A549 (cell line): ENCODE data around the gene MYH15. TPM values are rescaled to one million over a fixed set of nuclear protein-coding genes. Genes with fewer than 3 reads are reported as not detected.

Source experiments
- ATAC-seq, 2 experiments: fragments of 200-7000 bp in 1 of 2; fragments of >200 bp in 1 of 2; cut with Nextera tagmentation in 1 of 2; cut with Tn5 transposase in 1 of 2; 3 replicates each; pipeline versions ENCODE4 v1.8.0 to v1.9.1; 2018 to 2020; ENCODE audit warnings: mild to moderate bottlenecking in 1 of 2, moderate library complexity in 1 of 2
- CTCF ChIA-PET: fragments of 300-600 bp; sonication (Branson Sonifier 250); formaldehyde crosslinking; extraction: SDS; loops from one replicate; lab custom pipeline; 2021; ENCODE audit warnings: antibody characterized with exemption, inconsistent platforms; lab: Yijun Ruan, JAX
- POLR2A ChIA-PET: fragments of 350-600 bp; formaldehyde crosslinking; extraction: SDS; loops from one replicate; lab custom pipeline; 2021; ENCODE audit warnings: antibody characterized with exemption, inconsistent platforms; lab: Yijun Ruan, JAX
- DNase-seq, 2 experiments: peaks; one replicate each; pipeline versions ENCODE4 v3.0.0 to v3.0.0-alpha.2; 2011 to 2016; ENCODE audit warnings: low read depth in 1 of 2, low spot score in 1 of 2
- FAIRE-seq: peaks from 2 replicates; lab custom pipeline; 2011; peaks lifted over from hg19 to GRCh38; lab: Jason Lieb, UNC
- H3K27ac ChIP-seq, 2 experiments: fragments of >200 bp; sonication (Bioruptor Twin); formaldehyde crosslinking; 3 replicates each; pipeline ENCODE4 v1.5.1; 2016 to 2017
- H3K4me1 ChIP-seq: fragments of >200 bp; sonication (Bioruptor Twin); formaldehyde crosslinking; 3 replicates; pipeline ENCODE4 v1.6.1; 2016
- H3K4me2 ChIP-seq: fragments of >200 bp; sonication (Bioruptor Twin); formaldehyde crosslinking; 3 replicates; pipeline ENCODE4 v1.6.1; 2016
- H3K4me3 ChIP-seq: fragments of >200 bp; sonication (Bioruptor Twin); formaldehyde crosslinking; 3 replicates; pipeline ENCODE4 v1.5.1; 2016
- H3K9me3 ChIP-seq: fragments of >200 bp; sonication (Bioruptor Twin); formaldehyde crosslinking; 3 replicates; pipeline ENCODE4 v1.6.1; 2016
- ATOH8 ChIP-seq: fragments of 250-450 bp; sonication (Bioruptor Pico); IDR thresholded peaks from 2 replicates; pipeline ENCODE4 v1.5.0; 2020; ENCODE audit warnings: low read depth, mild to moderate bottlenecking, moderate library complexity
- BHLHE40 ChIP-seq: IDR thresholded peaks from 2 replicates; pipeline ENCODE4 v1.6.1; 2012; ENCODE audit warnings: low read depth, low read length, inconsistent platforms
- ELK1 ChIP-seq: fragments of 150-350 bp; IDR thresholded peaks from 2 replicates; pipeline ENCODE4 v1.6.1; 2014; ENCODE audit warnings: low read depth, mild to moderate bottlenecking, low read length
- ESRRA ChIP-seq: fragments of 150-350 bp; IDR thresholded peaks from 2 replicates; pipeline ENCODE4 v1.6.1; 2014; ENCODE audit warnings: mild to moderate bottlenecking, low read length, borderline replicate concordance
- HEYL ChIP-seq: fragments of 250-450 bp; sonication (Bioruptor Pico); IDR thresholded peaks from 2 replicates; pipeline ENCODE4 v1.8.0; 2021; ENCODE audit warnings: mild to moderate bottlenecking, moderate library complexity
- HOXB13 ChIP-seq: fragments of 250-450 bp; sonication (Bioruptor Pico); IDR thresholded peaks from 2 replicates; pipeline ENCODE4 v1.5.0; 2020; ENCODE audit warnings: low read depth, mild to moderate bottlenecking, moderate library complexity
- HOXB5 ChIP-seq: fragments of 250-450 bp; sonication (Bioruptor Pico); IDR thresholded peaks from 2 replicates; pipeline ENCODE4 v1.5.0; 2020; ENCODE audit warnings: mild to moderate bottlenecking, moderate library complexity
- JUNB ChIP-seq: fragments of >200 bp; sonication (Bioruptor Twin); formaldehyde crosslinking; IDR thresholded peaks from 2 replicates; pipeline ENCODE4 v1.6.1; 2016
- KDM1A ChIP-seq: fragments of 200-600 bp; sonication (generic); IDR thresholded peaks from 2 replicates; pipeline ENCODE4 v1.6.1; 2016; ENCODE audit warnings: low read depth, mild to moderate bottlenecking
- MAFK ChIP-seq: fragments of 450-650 bp; IDR thresholded peaks from 2 replicates; pipeline ENCODE4 v1.6.1; 2014; ENCODE audit not compliant: partially characterized antibody
- MAZ ChIP-seq: fragments of 150-350 bp; IDR thresholded peaks from 2 replicates; pipeline ENCODE4 v1.6.1; 2014; ENCODE audit warnings: antibody characterized with exemption, low read depth, low read length, borderline replicate concordance
- PBX3 ChIP-seq: IDR thresholded peaks from 2 replicates; pipeline ENCODE4 v1.6.1; 2012
- PHF8 ChIP-seq: fragments of 200-600 bp; sonication (generic); IDR thresholded peaks from 2 replicates; pipeline ENCODE4 v1.6.1; 2016; ENCODE audit warnings: low read depth, mild to moderate bottlenecking, antibody characterized with exemption, moderate library complexity, borderline replicate concordance
- RAD21 ChIP-seq, 2 experiments: fragments of >200 bp in 1 of 2; sonication (Bioruptor Twin) in 1 of 2; formaldehyde crosslinking in 1 of 2; IDR thresholded peaks in 1 of 2; conservative IDR thresholded peaks in 1 of 2; 2 replicates in 1 of 2; 3 replicates in 1 of 2; pipeline ENCODE4 v1.6.1; 2012 to 2018; ENCODE audit warnings: inconsistent platforms in 1 of 2
- REST ChIP-seq: fragments of 200-600 bp; sonication (generic); IDR thresholded peaks from 2 replicates; pipeline ENCODE4 v1.6.1; 2016; ENCODE audit warnings: antibody characterized with exemption, mild to moderate bottlenecking, moderate library complexity
- SMC3 ChIP-seq: fragments of >200 bp; sonication (Bioruptor Twin); formaldehyde crosslinking; IDR thresholded peaks from 3 replicates; pipeline ENCODE4 v1.6.1; 2018; ENCODE audit warnings: inconsistent platforms
- TP53 ChIP-seq: fragments of 250-450 bp; sonication (Bioruptor Pico); IDR thresholded peaks from 2 replicates; pipeline ENCODE4 v1.5.0; 2021; ENCODE audit warnings: mild to moderate bottlenecking, moderate library complexity
- ZC3H11A ChIP-seq: fragments of 450-650 bp; IDR thresholded peaks from 2 replicates; pipeline ENCODE4 v1.6.1; 2014; ENCODE audit warnings: antibody characterized with exemption, mild to moderate bottlenecking
- WGBS: methylation state at CpG from one replicate; pipeline ENCODE4 v1.1.6; 2017; ENCODE audit errors: missing lambda C conversion rate; 5-methylcytosine and 5-hydroxymethylcytosine counted together
- polyA plus RNA-seq, 4 experiments: library from polyadenylated mRNA; depleted of rRNA in 3 of 4; stranded (reverse); fragments of >200 nt; fragmentation: RNase III in 1 of 4; extraction: RNeasy Plus Mini Kit Qiagen cat#74134 plus additional on column Dnase treatment in 1 of 4; gene quantifications; 2 replicates in 3 of 4; 3 replicates in 1 of 4; pipeline ENCODE4 v1.2.3, GENCODE V29; 2011 to 2017

MYH15 gene
- polyA plus RNA-seq, 2 of the 4 experiments (the other 2 are of a cell fraction), result 0.39 to 1.7 TPM

GRCh38 chr3:108394563-108394962 lies 115.8 kb downstream of the MYH15 start:
- no peak for ATAC-seq
- Histone ChIP-seq H3K9me3 (no peaks in the 10 kb centered on the region), H3K4me3 (no peak overlapping the region), H3K27ac (no peak overlapping the region), H3K4me1 (peaks cover 8% of the 10 kb centered on the region; the same call in 1 of the 3 replicates), H3K4me2 (no peak overlapping the region)
- 40% methylated on average over 3 of the region's 3 CpGs for WGBS
- no peak for TF ChIP-seq ELK1
- no peak for TF ChIP-seq MAZ
- no peak for TF ChIP-seq HOXB5
- no peak for TF ChIP-seq JUNB
- no peak for TF ChIP-seq PBX3
- no peak for TF ChIP-seq ZC3H11A
- TF ChIP-seq HEYL, result no peak
- TF ChIP-seq MAFK, result no peak
- no peak for TF ChIP-seq REST
- no peak for TF ChIP-seq SMC3
- TF ChIP-seq RAD21 (conservative IDR thresholded peaks at IDR 0.05 in 1 of 2, IDR thresholded peaks at IDR 0.05 in 1 of 2), result no peak
- TF ChIP-seq TP53 (CRISPR knock-in tag), result no peak
- ChIA-PET POLR2A (no interaction called here), CTCF (no interaction called here)
- no peak for DNase-seq
- no peak for FAIRE-seq

- DNase-seq (no peak), FAIRE-seq (no peak), ATAC-seq (no peak)
- Histone ChIP-seq H3K4me1 (peaks cover 8% of the 10 kb centered on the region; the same call in 1 of the 3 replicates), H3K4me2 (no peak overlapping the region), H3K4me3 (no peak overlapping the region), H3K27ac (no peak overlapping the region), H3K9me3 (no peaks in the 10 kb centered on the region)
- WGBS, result 63% methylated on average over 2 of the region's 2 CpGs
- POLR2A ChIA-PET, result no interaction called here
- TF ChIP-seq PHF8 (no peak), ATOH8 (CRISPR knock-in tag) (no peak), BHLHE40 (no peak), TP53 (CRISPR knock-in tag) (no peak), HOXB13 (CRISPR knock-in tag) (no peak), SMC3 (no peak), KDM1A (no peak), MAFK (no peak), ESRRA (no peak)
- CTCF ChIA-PET, result interaction anchor here (0.9 to 1.6 kb wide), 3 partner anchors 8 to 467 kb away, joined by 3 read pairs; no protein-coding TSS in a partner anchor
Observed at GRCh38 chr3:108394016-108394415, 116.4 kb downstream of the MYH15 start.
